HG03159 (cell line): ENCODE data around the gene NXPH4.

Source experiments
- ATAC-seq: cut with Tn5 transposase; IDR thresholded peaks from one replicate; pipeline ENCODE4 v1.9.1; 2021; ENCODE audit warnings: mild to moderate bottlenecking, moderate library complexity; ENCODE audit not compliant: unreplicated experiment

The NXPH4 gene

GRCh38 chr12:57216014-57216911 is at the start of gene NXPH4:
Gene NXPH4 (plus strand): TSS chr12:57216794. CDS start chr12:57216970, 176 bp downstream.
- ATAC-seq = no peak

GRCh38 chr12:57166971-57167371 is 49.6 kb upstream of the NXPH4 start:
- no peak for ATAC-seq

GRCh38 chr12:57168058-57168457 is 48.5 kb upstream of the NXPH4 start:
- no peak for ATAC-seq

- ATAC-seq = no peak
These were observed 47.4 kb upstream of the NXPH4 start for GRCh38 chr12:57169046-57169795.

- ATAC-seq = no peak
These were observed 46.6 kb upstream of the NXPH4 start for GRCh38 chr12:57169969-57170368.

GRCh38 chr12:57170408-57170807 is 46.2 kb upstream of the NXPH4 start:
- no peak for ATAC-seq

- no peak for ATAC-seq
These were observed 45.7 kb upstream of the NXPH4 start for GRCh38 chr12:57170927-57171326.

- ATAC-seq = no peak
These were observed 44.9 kb upstream of the NXPH4 start for GRCh38 chr12:57171668-57172067.

GRCh38 chr12:57173089-57173488 is 43.5 kb upstream of the NXPH4 start:
- no peak for ATAC-seq

- ATAC-seq = no peak
These were observed 42.9 kb upstream of the NXPH4 start for GRCh38 chr12:57173683-57174082.

GRCh38 chr12:57175428-57176138 is 41.0 kb upstream of the NXPH4 start:
- no peak for ATAC-seq

GRCh38 chr12:57176139-57176477 is 40.5 kb upstream of the NXPH4 start:
- no peak for ATAC-seq

GRCh38 chr12:57176846-57177245 is 39.7 kb upstream of the NXPH4 start:
- ATAC-seq = no peak

- no peak for ATAC-seq
These were observed 39.2 kb upstream of the NXPH4 start for GRCh38 chr12:57177354-57177753.

GRCh38 chr12:57178213-57178612 is 38.4 kb upstream of the NXPH4 start:
- ATAC-seq = no peak

GRCh38 chr12:57179331-57180086 is 37.1 kb upstream of the NXPH4 start:
- no peak for ATAC-seq

GRCh38 chr12:57180321-57180989 is 36.1 kb upstream of the NXPH4 start:
- no peak for ATAC-seq

GRCh38 chr12:57181072-57181471 is 35.5 kb upstream of the NXPH4 start:
- no peak for ATAC-seq

- ATAC-seq = no peak
These were observed 34.9 kb upstream of the NXPH4 start for GRCh38 chr12:57181561-57182155.
